H1 (cell line): ENCODE measurements around the gene AHCY. TPM values are rescaled to one million over a fixed set of nuclear protein-coding genes. Genes with fewer than 3 reads are reported as not detected.

Experiments
- BRCA1 ChIP-seq: IDR thresholded peaks from 2 replicates; pipeline ENCODE4 v1.6.1; 2012; ENCODE audit warnings: low read depth, low read length, improper control_type of control experiment
- CBX5 ChIP-seq: fragments of 300-800, 300-1000 bp; sonication (generic); IDR thresholded peaks from 2 replicates; pipeline ENCODE4 v1.7.1; 2016; ENCODE audit warnings: antibody characterized with exemption, low read length, low read depth
- CBX8 ChIP-seq: fragments of 300-800, 300-1000 bp; sonication (generic); IDR thresholded peaks from 2 replicates; pipeline ENCODE4 v1.7.1; 2016; ENCODE audit warnings: low read depth, low read length, borderline replicate concordance
- CEBPB ChIP-seq: IDR thresholded peaks from 2 replicates; pipeline ENCODE4 v1.6.1; 2012; ENCODE audit warnings: low read depth, low read length
- CHD2 ChIP-seq: IDR thresholded peaks from 2 replicates; pipeline ENCODE4 v1.6.1; 2012; ENCODE audit warnings: low read length, improper control_type of control experiment
- E2F6 ChIP-seq: IDR thresholded peaks from 2 replicates; pipeline ENCODE4 v1.6.1; 2012; ENCODE audit warnings: inconsistent platforms
- EZH2 ChIP-seq: fragments of 200-600 bp; sonication (generic); IDR thresholded peaks from 2 replicates; pipeline ENCODE4 v1.7.1; 2012; ENCODE audit warnings: low read depth, mild to moderate bottlenecking, moderate library complexity, low read length, inconsistent platforms; ENCODE audit not compliant: severe bottlenecking
- GABPA ChIP-seq: IDR thresholded peaks from 2 replicates; pipeline ENCODE4 v1.6.1; 2011; ENCODE audit warnings: mild to moderate bottlenecking, low read length, moderate library complexity, borderline replicate concordance; ENCODE audit not compliant: insufficient read depth
- GTF2F1 ChIP-seq: IDR thresholded peaks from 2 replicates; pipeline ENCODE4 v1.6.1; 2012; ENCODE audit warnings: low read depth, low read length, improper control_type of control experiment, borderline replicate concordance
- HDAC2 ChIP-seq, 2 experiments: fragments of 300-600 bp in 1 of 2; sonication (generic) in 1 of 2; IDR thresholded peaks; 2 replicates each; pipeline ENCODE4 v1.6.1; 2011 to 2012; ENCODE audit warnings: low read depth in 2 of 2, low read length in 2 of 2, mild to moderate bottlenecking in 2 of 2, moderate library complexity in 2 of 2, borderline replicate concordance in 1 of 2, inconsistent platforms in 1 of 2
- KDM1A ChIP-seq: fragments of 200-600, 300-600 bp; sonication (generic); IDR thresholded peaks from 2 replicates; pipeline ENCODE4 v1.7.1; 2016; ENCODE audit warnings: mild to moderate bottlenecking, low read length, borderline replicate concordance
- KDM5A ChIP-seq: fragments of 200-600 bp; IDR thresholded peaks from 2 replicates; pipeline ENCODE4 v1.7.1; 2012; ENCODE audit warnings: mild to moderate bottlenecking, low read length, inconsistent platforms, mixed read lengths
- NANOG ChIP-seq: IDR thresholded peaks from 2 replicates; pipeline ENCODE4 v1.6.1; 2011; ENCODE audit warnings: low read length, low read depth, mild to moderate bottlenecking, inconsistent platforms; ENCODE audit not compliant: insufficient read depth, poor library complexity, severe bottlenecking
- NRF1 ChIP-seq: IDR thresholded peaks from 2 replicates; pipeline ENCODE4 v1.6.1; 2011; ENCODE audit warnings: mild to moderate bottlenecking, low read depth, low read length, improper control_type of control experiment
- RAD21 ChIP-seq, 2 experiments: IDR thresholded peaks in 1 of 2; conservative IDR thresholded peaks in 1 of 2; 2 replicates each; pipeline ENCODE4 v1.6.1; 2011; ENCODE audit warnings: low read depth in 2 of 2, low read length in 2 of 2, improper control_type of control experiment in 1 of 2, inconsistent platforms in 1 of 2, mild to moderate bottlenecking in 1 of 2, moderate library complexity in 1 of 2
- SIRT6 ChIP-seq: IDR thresholded peaks from one replicate; pipeline ENCODE4 v1.7.1; 2012; ENCODE audit warnings: low read length, inconsistent platforms
- SP2 ChIP-seq: IDR thresholded peaks from 2 replicates; pipeline ENCODE4 v1.6.1; 2012; ENCODE audit warnings: mild to moderate bottlenecking, low read length, inconsistent platforms
- SRF ChIP-seq: IDR thresholded peaks from 2 replicates; pipeline ENCODE4 v1.6.1; 2011; ENCODE audit warnings: mild to moderate bottlenecking, low read depth, low read length, moderate library complexity
- SUZ12 ChIP-seq: fragments of 200-600 bp; sonication (generic); IDR thresholded peaks from 2 replicates; pipeline ENCODE4 v1.6.1; 2012; ENCODE audit warnings: mild to moderate bottlenecking, inconsistent platforms, low read length, moderate library complexity, mixed read lengths
- TAF1 ChIP-seq: IDR thresholded peaks from 2 replicates; pipeline ENCODE4 v1.6.1; 2011; ENCODE audit warnings: mild to moderate bottlenecking, low read depth, low read length
- TBP ChIP-seq: IDR thresholded peaks from 2 replicates; pipeline ENCODE4 v1.6.1; 2011; ENCODE audit warnings: low read depth, low read length, improper control_type of control experiment
- TEAD4 ChIP-seq: IDR thresholded peaks from 2 replicates; pipeline ENCODE4 v1.6.1; 2012; ENCODE audit warnings: low read depth, low read length, inconsistent platforms, mixed read lengths
- ZNF274 ChIP-seq: IDR thresholded peaks from 2 replicates; pipeline ENCODE4 v1.7.0; 2012; ENCODE audit warnings: low read length, borderline replicate concordance; ENCODE audit errors: extremely low read depth
- polyA plus RNA-seq, 7 experiments: library from polyadenylated mRNA; depleted of rRNA in 3 of 7; stranded (reverse) in 5 of 7; unstranded in 2 of 7; fragments of >200 nt in 5 of 7; fragments of 200-250 nt in 2 of 7; gene quantifications; 1 replicate in 5 of 7; 2 replicates in 1 of 7; 4 replicates in 1 of 7; pipeline versions ENCODE4 v1.2.1 to v1.2.3, GENCODE V29; 2011 to 2013; ENCODE audit warnings: missing spikeins in 2 of 7, mixed read lengths in 2 of 7
- total RNA-seq: library from RNA; stranded (reverse); fragmentation: NEBNext Ultra II Directional; extraction: Animal tissue kit (Norgen Biotek cat#: 25700); gene quantifications from 2 replicates; pipeline ENCODE4 v1.2.1, GENCODE V29; 2021

The AHCY gene
- total and polyA plus RNA-seq, 2 of the 8 experiments (the other 6 are each of a cell fraction or from before 2014, with no cell fraction given), result 404 to 638 TPM

- TF ChIP-seq SRF (no peak), GABPA (no peak), TBP (no peak), BRCA1 (no peak), KDM1A (no peak), SP2 (no peak), CHD2 (no peak), CEBPB (no peak), TEAD4 (no peak), TAF1 (no peak), SIRT6 (no peak), E2F6 (peak; percentile 95), NRF1 (no peak), KDM5A (no peak), CBX8 (no peak), CBX5 (no peak), HDAC2 (IDR thresholded peaks at IDR 0.05; ENCODE audit: borderline replicate concordance in 1 of 2, low read depth in 2 of 2, low read length in 2 of 2) (peak in 1 of 2 experiments; percentile 21; a peak in 1 of 4 replicates), GTF2F1 (no peak), RAD21 (IDR thresholded peaks at IDR 0.05 in 1 of 2, conservative IDR thresholded peaks at IDR 0.05 in 1 of 2; ENCODE audit: low read depth in 2 of 2, low read length in 2 of 2) (no peak), NANOG (no peak), EZH2 (peak; percentile 26), SUZ12 (no peak), ZNF274 (no peak)
These were observed 34.1 kb downstream of the AHCY start (continued) for GRCh38 chr20:34268851-34269636.
